HG03575 (cell line): ENCODE data around the gene ANKRD60.

Experiments
- ATAC-seq: cut with Tn5 transposase; IDR thresholded peaks from one replicate; pipeline ENCODE4 v1.9.1; 2021; ENCODE audit not compliant: unreplicated experiment, insufficient number of reproducible peaks, low FRiP score; ENCODE audit errors: extremely low read depth

The ANKRD60 gene

GRCh38 chr20:58245931-58246330 lies 17.5 kb upstream of the ANKRD60 start:
- no peak for ATAC-seq

- no peak for ATAC-seq
Observed at GRCh38 chr20:58245181-58245891, 16.9 kb upstream of the ANKRD60 start.

- no peak for ATAC-seq
Observed at GRCh38 chr20:58244517-58245030, 16.1 kb upstream of the ANKRD60 start.

- no peak for ATAC-seq
Observed at GRCh38 chr20:58243653-58244410, 15.4 kb upstream of the ANKRD60 start.

- no peak for ATAC-seq
Observed at GRCh38 chr20:58242824-58243223, 14.4 kb upstream of the ANKRD60 start.

- no peak for ATAC-seq
Observed at GRCh38 chr20:58241766-58242465, 13.5 kb upstream of the ANKRD60 start.

GRCh38 chr20:58240471-58240870 lies 12.0 kb upstream of the ANKRD60 start:
- ATAC-seq = no peak

GRCh38 chr20:58239216-58239615 lies 10.8 kb upstream of the ANKRD60 start:
- ATAC-seq = no peak

- no peak for ATAC-seq
Observed at GRCh38 chr20:58238490-58238889, 10.0 kb upstream of the ANKRD60 start.

- no peak for ATAC-seq
Observed at GRCh38 chr20:58237318-58238132, 9.1 kb upstream of the ANKRD60 start.

GRCh38 chr20:58236612-58237317 lies 8.3 kb upstream of the ANKRD60 start:
- ATAC-seq = no peak

GRCh38 chr20:58235010-58235409 lies 6.6 kb upstream of the ANKRD60 start:
- no peak for ATAC-seq

GRCh38 chr20:58233881-58234528 lies 5.6 kb upstream of the ANKRD60 start:
- no peak for ATAC-seq

- no peak for ATAC-seq
Observed at GRCh38 chr20:58233393-58233792, 4.9 kb upstream of the ANKRD60 start.

- no peak for ATAC-seq
Observed at GRCh38 chr20:58231683-58232082, 3.2 kb upstream of the ANKRD60 start.

GRCh38 chr20:58229198-58229798 lies 845 bp upstream of the ANKRD60 start:
- no peak for ATAC-seq

GRCh38 chr20:58228103-58228483 lies 360 bp downstream of the ANKRD60 start:
- ATAC-seq = no peak
